Neutrophil (primary cell): ENCODE measurements around the gene TMPRSS9.

Source experiments
- H3K27ac ChIP-seq: fragments of 200-600 bp; sonication (generic); 2 replicates; pipeline ENCODE4 v1.5.1; 2016; ENCODE audit warnings: mild to moderate bottlenecking, moderate library complexity
- H3K27me3 ChIP-seq: fragments of 200-600 bp; sonication (generic); 2 replicates; pipeline ENCODE4 v1.6.0; 2016; ENCODE audit warnings: mild to moderate bottlenecking
- H3K36me3 ChIP-seq: fragments of 200-600 bp; sonication (generic); 2 replicates; pipeline ENCODE4 v1.5.1; 2017
- H3K4me1 ChIP-seq, 2 experiments: fragments of 200-600 bp in 1 of 2; sonication (generic) in 1 of 2; 1 replicate in 1 of 2; 2 replicates in 1 of 2; pipeline versions ENCODE4 v1.5.1 to v1.6.1; 2013 to 2016; ENCODE audit warnings: low read depth in 1 of 2, low read length in 1 of 2, mild to moderate bottlenecking in 1 of 2, moderate library complexity in 1 of 2; ENCODE audit not compliant: control insufficient read depth in 1 of 2, insufficient read depth in 1 of 2
- H3K4me3 ChIP-seq, 2 experiments: fragments of 200-600 bp in 1 of 2; sonication (generic) in 1 of 2; 1 replicate in 1 of 2; 2 replicates in 1 of 2; pipeline ENCODE4 v1.5.1; 2013 to 2016; ENCODE audit warnings: low read depth in 1 of 2, low read length in 1 of 2, mild to moderate bottlenecking in 1 of 2, moderate library complexity in 1 of 2
- H3K9me3 ChIP-seq: fragments of 200-600 bp; sonication (generic); 2 replicates; pipeline ENCODE4 v1.5.1; 2016
- TF ChIP-seq, protein P1 (sequence below): fragments of 200-600 bp; sonication (generic); IDR thresholded peaks from 2 replicates; pipeline ENCODE4 v1.5.1; 2016; ENCODE audit warnings: antibody characterized with exemption

TMPRSS9 gene

GRCh38 chr19:2440515-2440914 lies 80.5 kb downstream of the TMPRSS9 start:
- Histone ChIP-seq H3K27me3 (no peaks in the 10 kb centered on the region), H3K4me3 (no peak overlapping the region), H3K27ac (no peak overlapping the region), H3K4me1 (no peaks in the 10 kb centered on the region), H3K36me3 (peaks cover 57% of the 10 kb centered on the region), H3K9me3 (no peaks in the 10 kb centered on the region)
- TF ChIP-seq, protein P1, sequence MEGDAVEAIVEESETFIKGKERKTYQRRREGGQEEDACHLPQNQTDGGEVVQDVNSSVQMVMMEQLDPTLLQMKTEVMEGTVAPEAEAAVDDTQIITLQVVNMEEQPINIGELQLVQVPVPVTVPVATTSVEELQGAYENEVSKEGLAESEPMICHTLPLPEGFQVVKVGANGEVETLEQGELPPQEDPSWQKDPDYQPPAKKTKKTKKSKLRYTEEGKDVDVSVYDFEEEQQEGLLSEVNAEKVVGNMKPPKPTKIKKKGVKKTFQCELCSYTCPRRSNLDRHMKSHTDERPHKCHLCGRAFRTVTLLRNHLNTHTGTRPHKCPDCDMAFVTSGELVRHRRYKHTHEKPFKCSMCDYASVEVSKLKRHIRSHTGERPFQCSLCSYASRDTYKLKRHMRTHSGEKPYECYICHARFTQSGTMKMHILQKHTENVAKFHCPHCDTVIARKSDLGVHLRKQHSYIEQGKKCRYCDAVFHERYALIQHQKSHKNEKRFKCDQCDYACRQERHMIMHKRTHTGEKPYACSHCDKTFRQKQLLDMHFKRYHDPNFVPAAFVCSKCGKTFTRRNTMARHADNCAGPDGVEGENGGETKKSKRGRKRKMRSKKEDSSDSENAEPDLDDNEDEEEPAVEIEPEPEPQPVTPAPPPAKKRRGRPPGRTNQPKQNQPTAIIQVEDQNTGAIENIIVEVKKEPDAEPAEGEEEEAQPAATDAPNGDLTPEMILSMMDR, result no peak

DNA sequence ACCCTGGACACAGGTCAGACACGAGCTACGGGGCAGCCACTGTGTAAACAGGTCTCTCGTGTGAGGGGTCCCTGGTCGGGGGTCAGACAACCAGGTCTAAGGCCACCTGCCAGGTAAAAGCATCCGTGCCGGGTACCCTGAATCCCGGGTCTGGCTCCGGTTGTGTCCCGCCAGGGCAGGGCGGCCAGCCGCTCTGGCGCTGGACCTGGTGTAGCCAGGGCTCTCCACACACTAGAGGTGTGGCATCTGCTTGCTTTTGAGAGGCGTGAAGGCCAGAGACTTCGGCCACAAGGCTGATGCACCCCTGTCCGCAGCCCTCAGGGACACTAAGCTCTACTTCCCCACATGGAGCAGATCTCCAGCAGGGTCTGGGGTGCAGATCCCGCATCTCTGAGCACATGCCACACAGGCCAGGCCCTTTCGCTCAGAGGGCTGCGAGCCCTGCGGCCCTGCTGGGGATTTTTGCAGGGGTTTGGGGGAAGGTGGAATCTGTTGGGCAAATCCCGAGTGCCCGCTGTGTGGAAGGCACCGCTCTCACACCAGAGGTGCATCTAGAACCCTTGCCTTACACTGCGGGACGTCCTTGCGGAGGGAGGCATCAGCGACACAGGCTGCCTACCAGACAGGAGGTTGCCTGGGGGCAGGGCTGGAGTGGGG lies 81.2 kb downstream of the TMPRSS9 start:
- H3K27me3 ChIP-seq, result no peaks in the 10 kb centered on the region
- H3K4me1 ChIP-seq, result peaks cover 0 to 2% of the 10 kb centered on the region in 2 experiments
- no peak overlapping the region for H3K4me3 ChIP-seq
- no peaks in the 10 kb centered on the region for H3K9me3 ChIP-seq
- TF ChIP-seq, protein P1, result no peak
- H3K36me3 ChIP-seq, result peaks cover 57% of the 10 kb centered on the region
- H3K27ac ChIP-seq, result no peak overlapping the region

- H3K27me3 ChIP-seq, result no peaks in the 10 kb centered on the region
- H3K27ac ChIP-seq, result no peak overlapping the region
- H3K36me3 ChIP-seq, result peaks cover 42% of the 10 kb centered on the region
- TF ChIP-seq, protein P1, result no peak
- H3K4me1 ChIP-seq, result peaks cover 4 to 8% of the 10 kb centered on the region in 2 experiments
- H3K4me3 ChIP-seq, result no peak overlapping the region
- H3K9me3 ChIP-seq, result no peaks in the 10 kb centered on the region
Observed at GRCh38 chr19:2443116-2443784, 83.2 kb downstream of the TMPRSS9 start.

DNA sequence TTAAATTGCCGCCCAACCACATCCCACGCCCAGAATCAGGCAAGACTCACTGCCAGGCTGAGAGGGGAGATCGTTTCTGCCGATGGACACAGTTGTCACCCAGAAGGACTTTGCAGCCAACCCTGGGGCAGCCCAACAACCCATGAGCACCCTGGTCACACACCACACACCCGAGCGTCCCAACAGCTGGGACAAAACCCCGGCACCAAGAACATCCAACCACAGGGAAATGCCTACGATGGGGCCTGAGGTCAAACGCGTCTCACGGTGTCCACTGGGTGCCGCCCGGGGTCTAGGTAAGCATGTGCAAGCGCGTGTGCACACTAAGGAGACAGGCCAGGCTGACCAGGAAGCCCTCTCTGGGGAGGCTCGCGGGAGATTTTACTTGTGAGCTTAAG lies 83.7 kb downstream of the TMPRSS9 start:
- H3K9me3 ChIP-seq, result no peaks in the 10 kb centered on the region
- H3K4me3 ChIP-seq, result no peak overlapping the region
- TF ChIP-seq, protein P1, result no peak
- peaks cover 4 to 8% of the 10 kb centered on the region in 2 experiments for H3K4me1 ChIP-seq
- H3K36me3 ChIP-seq, result peaks cover 37% of the 10 kb centered on the region
- H3K27ac ChIP-seq, result no peak overlapping the region
- no peaks in the 10 kb centered on the region for H3K27me3 ChIP-seq

- TF ChIP-seq, protein P1, result no peak
- H3K4me1 ChIP-seq, result peaks cover 4 to 8% of the 10 kb centered on the region in 2 experiments
- H3K27ac ChIP-seq, result no peak overlapping the region
- no peaks in the 10 kb centered on the region for H3K27me3 ChIP-seq
- H3K4me3 ChIP-seq, result no peak overlapping the region
- H3K9me3 ChIP-seq, result no peaks in the 10 kb centered on the region
- H3K36me3 ChIP-seq, result peaks cover 37% of the 10 kb centered on the region
Observed at GRCh38 chr19:2444251-2445002, 84.4 kb downstream of the TMPRSS9 start.
